K562 (cell line): ENCODE measurements around the gene DOLPP1. TPM values are rescaled to one million over a fixed set of nuclear protein-coding genes. Genes with fewer than 3 reads are reported as not detected.

Source experiments
- ATAC-seq: fragments of 200-7000 bp; cut with Tn5 transposase; 3 replicates; pipeline ENCODE4 v1.9.1; 2020; ENCODE audit warnings: moderate library complexity
- BruUV-seq: library from RNA; stranded (reverse); fragments of 400-500 nt; replicated peaks from 2 replicates; lab custom pipeline; 2021; lab: Mats Ljungman, UMichigan
- CTCF ChIA-PET: fragments of 300-600 bp; formaldehyde crosslinking; extraction: SDS; loops from one replicate; lab custom pipeline; 2021; ENCODE audit warnings: low intra/inter-chr PET ratio; lab: Yijun Ruan, JAX
- POLR2A ChIA-PET: fragments of 300-600, 350-650 bp; sonication (Branson Sonifier 250); formaldehyde crosslinking; extraction: SDS; loops from one replicate; lab custom pipeline; 2021; ENCODE audit warnings: antibody characterized with exemption, inconsistent platforms; lab: Yijun Ruan, JAX
- DNase-seq, 4 experiments: peaks; one replicate each; pipeline versions ENCODE4 v3.0.0 to v3.0.0-alpha.2; 2011 to 2018; ENCODE audit warnings: low spot score in 3 of 4, mixed read lengths in 3 of 4; ENCODE audit errors: extremely low read depth in 1 of 4
- FAIRE-seq: peaks from 2 replicates; lab custom pipeline; 2011; peaks lifted over from hg19 to GRCh38; lab: Jason Lieb, UNC
- H2AFZ ChIP-seq: 2 replicates; pipeline ENCODE4 v1.6.0; 2011; ENCODE audit warnings: low read depth, low read length, control low read depth, inconsistent platforms
- H3K27ac ChIP-seq: fragments of 200-600 bp; 3 replicates; pipeline ENCODE4 v1.8.0; 2011; ENCODE audit warnings: low read depth, mild to moderate bottlenecking, control low read depth, inconsistent platforms, low read length, moderate library complexity, mixed read lengths; ENCODE audit errors: extremely low read depth
- H3K27me3 ChIP-seq, 2 experiments: fragments of 300-600 bp in 1 of 2; 2 replicates in 1 of 2; 3 replicates in 1 of 2; pipeline versions ENCODE4 v1.6.0 to v1.8.0; 2011; ENCODE audit warnings: inconsistent platforms in 2 of 2, low read length in 2 of 2, mild to moderate bottlenecking in 1 of 2, mixed read lengths in 1 of 2, moderate library complexity in 1 of 2; ENCODE audit not compliant: control insufficient read depth in 2 of 2, insufficient read depth in 2 of 2
- H3K36me3 ChIP-seq: fragments of 300-600 bp; 3 replicates; pipeline ENCODE4 v1.8.0; 2011; ENCODE audit warnings: mild to moderate bottlenecking, low read length, inconsistent platforms; ENCODE audit not compliant: control insufficient read depth, insufficient read depth
- H3K4me1 ChIP-seq, 2 experiments: fragments of 200-600 bp in 1 of 2; replicated peaks in 1 of 2; 2 replicates in 1 of 2; 3 replicates in 1 of 2; pipeline versions ENCODE4 v1.5.1 to v1.8.0; 2011; ENCODE audit warnings: inconsistent platforms in 2 of 2, low read length in 2 of 2, mild to moderate bottlenecking in 1 of 2, mixed read lengths in 1 of 2, moderate library complexity in 1 of 2; ENCODE audit not compliant: control insufficient read depth in 2 of 2, insufficient read depth in 2 of 2
- H3K4me2 ChIP-seq: 2 replicates; pipeline ENCODE4 v1.6.1; 2011; ENCODE audit warnings: low read length, control low read depth, inconsistent platforms, mixed read lengths; ENCODE audit not compliant: insufficient read depth
- H3K4me3 ChIP-seq: fragments of 200-600 bp; sonication (generic), shearing (Covaris generic); 2 replicates; pipeline ENCODE4 v1.5.1; 2016; ENCODE audit warnings: control low read depth, inconsistent platforms
- H3K79me2 ChIP-seq: fragments of 200-600 bp; 3 replicates; pipeline ENCODE4 v1.8.0; 2011; ENCODE audit warnings: low read length, inconsistent platforms; ENCODE audit not compliant: control insufficient read depth, insufficient read depth
- H3K9ac ChIP-seq, 2 experiments: 2 replicates each; pipeline versions ENCODE4 v1.6.0 to v1.6.1; 2011; ENCODE audit warnings: low read depth in 2 of 2, low read length in 2 of 2, control low read depth in 1 of 2, inconsistent platforms in 1 of 2, mild to moderate bottlenecking in 1 of 2, mixed read lengths in 1 of 2; ENCODE audit not compliant: insufficient read depth in 1 of 2
- H3K9me1 ChIP-seq: one replicate; pipeline ENCODE4 v1.6.0; 2011; ENCODE audit warnings: inconsistent platforms, mild to moderate bottlenecking, low read length, moderate library complexity; ENCODE audit not compliant: control insufficient read depth, insufficient read depth
- H3K9me3 ChIP-seq: replicated peaks from 2 replicates; pipeline ENCODE4 v1.5.1; 2011; ENCODE audit warnings: low read depth, low read length, inconsistent platforms; ENCODE audit not compliant: control insufficient read depth, insufficient read depth
- H4K20me1 ChIP-seq: replicated peaks from 2 replicates; pipeline ENCODE4 v1.6.1; 2011; ENCODE audit warnings: low read length, inconsistent platforms, mixed read lengths; ENCODE audit not compliant: control insufficient read depth, insufficient read depth
- HLTF ChIP-seq: fragments of 450-650 bp; IDR thresholded peaks from 2 replicates; pipeline ENCODE4 v1.6.1; 2016
- HOXB6 ChIP-seq: fragments of 250-450 bp; sonication (Bioruptor Pico); IDR thresholded peaks from 2 replicates; pipeline ENCODE4 v1.5.1; 2022; ENCODE audit warnings: mild to moderate bottlenecking, borderline replicate concordance
- LARP7 ChIP-seq: fragments of 450-650 bp; IDR thresholded peaks from 2 replicates; pipeline ENCODE4 v1.6.1; 2016
- NRF1 ChIP-seq, 2 experiments: fragments of 450-650 bp; IDR thresholded peaks in 1 of 2; conservative IDR thresholded peaks in 1 of 2; 2 replicates each; pipeline ENCODE4 v1.6.1; 2014; ENCODE audit warnings: mild to moderate bottlenecking in 2 of 2
- POLR2AphosphoS2 ChIP-seq: IDR thresholded peaks from 2 replicates; pipeline ENCODE4 v1.6.1; 2012; ENCODE audit warnings: low read length, improper control_type of control experiment
- STAT5A ChIP-seq: IDR thresholded peaks from 2 replicates; pipeline ENCODE4 v1.6.1; 2012; ENCODE audit warnings: low read length, inconsistent platforms, borderline replicate concordance
- STAT5B ChIP-seq: fragments of 250-450 bp; sonication (Bioruptor Pico); IDR thresholded peaks from 2 replicates; pipeline ENCODE4 v1.8.0; 2021; ENCODE audit warnings: mild to moderate bottlenecking, inconsistent platforms
- TEAD2 ChIP-seq: fragments of 450-650 bp; IDR thresholded peaks from 2 replicates; pipeline ENCODE4 v1.6.1; 2016; ENCODE audit warnings: missing genetic modification characterization, control low read depth, missing compliant biosample characterization
- TSHZ1 ChIP-seq: fragments of 250-450 bp; sonication (Bioruptor Pico); IDR thresholded peaks from 2 replicates; pipeline ENCODE4 v1.4.0; 2020; ENCODE audit warnings: mild to moderate bottlenecking, moderate library complexity
- XRCC4 ChIP-seq: IDR thresholded peaks from one replicate; pipeline ENCODE4 v1.6.1; 2011; ENCODE audit not compliant: insufficient read depth, insufficient read length; ENCODE audit errors: extremely low read depth
- YBX1 ChIP-seq: fragments of 450-650 bp; IDR thresholded peaks from 2 replicates; pipeline ENCODE4 v1.7.1; 2016; ENCODE audit warnings: mild to moderate bottlenecking
- ZNF589 ChIP-seq: fragments of 200-800 bp; sonication (Bioruptor generic); IDR thresholded peaks from 2 replicates; pipeline ENCODE4 v1.6.1; 2016; ENCODE audit warnings: low read depth, missing genetic modification characterization, missing compliant biosample characterization
- ZNF77 ChIP-seq: fragments of 250-450 bp; sonication (Bioruptor Pico); IDR thresholded peaks from 2 replicates; pipeline ENCODE4 v1.5.0; 2020
- ZNF830 ChIP-seq: fragments of 250-450 bp; sonication (Bioruptor Pico); IDR thresholded peaks from 2 replicates; pipeline ENCODE4 v1.5.0; 2021; ENCODE audit warnings: mild to moderate bottlenecking
- WGBS: fragments of 100-300 bp; shearing (Covaris generic); methylation state at CpG from one replicate; pipeline ENCODE4 v1.1.6; 2016; ENCODE audit warnings: low coverage, mixed read lengths; ENCODE audit not compliant: insufficient coverage; ENCODE audit errors: missing lambda C conversion rate; 5-methylcytosine and 5-hydroxymethylcytosine counted together
- in situ Hi-C: fragments of 300-500 bp; cut with MboI; formaldehyde crosslinking; loops from 4 replicates; pipeline ENCODE4 v1.15.0; 2018; ENCODE audit warnings: inconsistent platforms, mixed read lengths
- intact Hi-C: fragments of 100-400 bp; cut with micrococcal nuclease; formaldehyde crosslinking; loops from 2 replicates; pipeline ENCODE4 v1.14.2; 2022
- polyA plus RNA-seq, 8 experiments: library from polyadenylated mRNA; depleted of rRNA in 4 of 8; stranded (reverse) in 5 of 8; unstranded in 3 of 8; fragments of >200 nt; fragmentation: Nextera tagmentation in 2 of 8; fragmentation: Illumina TruSeq in 1 of 8; extraction: Ambion mirVana in 2 of 8; extraction: Trizol in 1 of 8; gene quantifications; 2 replicates each; pipeline versions ENCODE4 v1.2.1 to v1.2.3, GENCODE V29; 2011 to 2014; ENCODE audit warnings: inconsistent platforms in 1 of 8, missing spikeins in 1 of 8
- total RNA-seq, 7 experiments: library from RNA; depleted of rRNA in 6 of 7; stranded (reverse); fragments of >200 nt in 6 of 7; fragmentation: Illumina TruSeq in 2 of 7; extraction: Trizol in 2 of 7; gene quantifications; 2 replicates each; pipeline versions ENCODE4 v1.2.1 to v1.2.3, GENCODE V29; 2011 to 2021; ENCODE audit warnings: low replicate concordance in 1 of 7
- TF ChIP-seq, protein P1 (sequence below): fragments of 450-650 bp; IDR thresholded peaks from 2 replicates; pipeline ENCODE4 v1.6.1; 2016; ENCODE audit warnings: mild to moderate bottlenecking

The DOLPP1 gene
- total and polyA plus RNA-seq, 9 of the 15 experiments (the other 6 are each of a cell fraction or from before 2014, with no cell fraction given), result 3.0 to 39.8 (median 30.5) TPM

- WGBS, result 73% methylated on average over 11 of the region's 13 CpGs
- POLR2A ChIA-PET, result interaction anchor here (0.6 to 1.8 kb wide), 3 partner anchors 14 to 28 kb away, joined by 3 to 6 read pairs (median 4); partner anchors contain the start of gene DOLPP1
- Histone ChIP-seq H3K27ac (no peak overlapping the region), H4K20me1 (no peaks in the 10 kb centered on the region), H3K9me3 (no peaks in the 10 kb centered on the region), H3K27me3 (no peaks in the 10 kb centered on the region), H3K36me3 (peaks cover 10% of the 10 kb centered on the region; the same call in 2 of the 3 replicates), H3K9me1 (no peaks in the 10 kb centered on the region), H2AFZ (no peak overlapping the region), H3K4me3 (no peak overlapping the region), H3K9ac (peak overlapping the region in 1 of 2 experiments; percentile 77; a peak in 2 of 4 replicates), H3K4me2 (no peak overlapping the region), H3K79me2 (no peaks in the 10 kb centered on the region), H3K4me1 (peaks cover 0 to 25% of the 10 kb centered on the region in 2 experiments; a peak in 2 of 5 replicates)
- intact Hi-C loops (no loop called here), in situ Hi-C loops (no loop called here)
- TF ChIP-seq LARP7 (no peak), TSHZ1 (CRISPR knock-in tag) (no peak), ZNF77 (CRISPR knock-in tag) (no peak), STAT5B (CRISPR knock-in tag) (no peak), HLTF (no peak), NRF1 (conservative IDR thresholded peaks at IDR 0.05 in 1 of 2, IDR thresholded peaks at IDR 0.05 in 1 of 2) (no peak), POLR2AphosphoS2 (no peak), HOXB6 (CRISPR knock-in tag) (no peak), STAT5A (no peak), YBX1 (no peak), ZNF830 (CRISPR knock-in tag) (no peak), ZNF589 (CRISPR knock-in tag) (no peak), XRCC4 (no peak), TEAD2 (no peak)
- TF ChIP-seq, protein P1, sequence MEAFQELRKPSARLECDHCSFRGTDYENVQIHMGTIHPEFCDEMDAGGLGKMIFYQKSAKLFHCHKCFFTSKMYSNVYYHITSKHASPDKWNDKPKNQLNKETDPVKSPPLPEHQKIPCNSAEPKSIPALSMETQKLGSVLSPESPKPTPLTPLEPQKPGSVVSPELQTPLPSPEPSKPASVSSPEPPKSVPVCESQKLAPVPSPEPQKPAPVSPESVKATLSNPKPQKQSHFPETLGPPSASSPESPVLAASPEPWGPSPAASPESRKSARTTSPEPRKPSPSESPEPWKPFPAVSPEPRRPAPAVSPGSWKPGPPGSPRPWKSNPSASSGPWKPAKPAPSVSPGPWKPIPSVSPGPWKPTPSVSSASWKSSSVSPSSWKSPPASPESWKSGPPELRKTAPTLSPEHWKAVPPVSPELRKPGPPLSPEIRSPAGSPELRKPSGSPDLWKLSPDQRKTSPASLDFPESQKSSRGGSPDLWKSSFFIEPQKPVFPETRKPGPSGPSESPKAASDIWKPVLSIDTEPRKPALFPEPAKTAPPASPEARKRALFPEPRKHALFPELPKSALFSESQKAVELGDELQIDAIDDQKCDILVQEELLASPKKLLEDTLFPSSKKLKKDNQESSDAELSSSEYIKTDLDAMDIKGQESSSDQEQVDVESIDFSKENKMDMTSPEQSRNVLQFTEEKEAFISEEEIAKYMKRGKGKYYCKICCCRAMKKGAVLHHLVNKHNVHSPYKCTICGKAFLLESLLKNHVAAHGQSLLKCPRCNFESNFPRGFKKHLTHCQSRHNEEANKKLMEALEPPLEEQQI, result no peak
- CTCF ChIA-PET, result no interaction called here
- ATAC-seq, result no peak
- no peak for DNase-seq
- BruUV-seq, result no TSS peak
- no peak for FAIRE-seq
These were observed 13.7 kb downstream of the DOLPP1 start for GRCh38 chr9:129094387-129095169.
